Lung (tissue), 12 donors: ENCODE results near the gene COX4I1. TPM values are rescaled to one million over a fixed set of nuclear protein-coding genes. Genes with fewer than 3 reads are reported as not detected.

Experiments used
- ATAC-seq: fragments of 200-7000 bp; cut with Tn5 transposase; one replicate; pipeline ENCODE4 v1.9.1; 2020; ENCODE audit warnings: moderate number of reproducible peaks; ENCODE audit not compliant: insufficient read depth, low FRiP score
- DNase-seq, 3 donors: peaks; one replicate each; pipeline ENCODE4 v3.0.0-alpha.2; 2013 to 2017
- H3K27ac ChIP-seq, 2 donors: one replicate each; pipeline ENCODE4 v1.5.1; 2013; ENCODE audit warnings: mild to moderate bottlenecking in 2 of 2, moderate library complexity in 2 of 2, control low read depth in 1 of 2, inconsistent platforms in 1 of 2, low read depth in 1 of 2, low read length in 1 of 2
- H3K27me3 ChIP-seq, 3 donors: one replicate each; pipeline ENCODE4 v1.5.1; 2013; ENCODE audit warnings: low read length in 2 of 3; ENCODE audit not compliant: control insufficient read depth in 3 of 3, insufficient read depth in 3 of 3
- H3K36me3 ChIP-seq, 4 donors: one replicate each; pipeline ENCODE4 v1.5.1; 2013; ENCODE audit warnings: low read length in 4 of 4, mild to moderate bottlenecking in 1 of 4, moderate library complexity in 1 of 4; ENCODE audit not compliant: control insufficient read depth in 4 of 4, insufficient read depth in 4 of 4
- H3K4me1 ChIP-seq, 5 donors: one replicate each; pipeline ENCODE4 v1.5.1; 2013; ENCODE audit warnings: low read length in 5 of 5, mild to moderate bottlenecking in 2 of 5, moderate library complexity in 1 of 5; ENCODE audit not compliant: control insufficient read depth in 5 of 5, insufficient read depth in 5 of 5
- H3K4me3 ChIP-seq: one replicate; pipeline ENCODE4 v1.5.1; 2013; ENCODE audit warnings: mild to moderate bottlenecking, control low read depth, moderate library complexity
- H3K9ac ChIP-seq, 2 donors: one replicate each; pipeline ENCODE4 v1.5.1; 2013; ENCODE audit warnings: low read length in 2 of 2, control low read depth in 1 of 2; ENCODE audit not compliant: insufficient read depth in 1 of 2
- H3K9me3 ChIP-seq, 4 donors: one replicate each; pipeline ENCODE4 v1.5.1; 2013; ENCODE audit warnings: low read length in 3 of 4, mild to moderate bottlenecking in 1 of 4, moderate library complexity in 1 of 4; ENCODE audit not compliant: control insufficient read depth in 4 of 4, insufficient read depth in 3 of 4
- WGBS, 2 donors: extraction: QIAGEN DNeasy Blood & Tissue Kit; methylation state at CpG; one replicate each; pipeline ENCODE4 v1.1.7; 2013; 5-methylcytosine and 5-hydroxymethylcytosine counted together
- polyA plus RNA-seq, 2 donors: library from polyadenylated mRNA; stranded (reverse); fragments of 200-250 nt; gene quantifications; one replicate each; pipeline ENCODE4 v1.2.1, GENCODE V29; 2013
- total RNA-seq, 2 donors: library from RNA; depleted of rRNA in 1 of 2; stranded (reverse); fragments of >200 nt in 1 of 2; gene quantifications; one replicate each; pipeline ENCODE4 v1.2.1, GENCODE V29; 2014 to 2021
- TF ChIP-seq, protein P1 (sequence below): IDR thresholded peaks from 2 replicates; pipeline ENCODE4 v1.5.1; 2012; ENCODE audit warnings: mild to moderate bottlenecking; ENCODE audit errors: control extremely low read depth, extremely low read depth
- donor health status: control.
- donor health status: control.
- donor health status: Bipolar disorder and iron deficiency.
- donor health status: healthy.
- donor health status: DM: yes; HTN: yes; CAD: no.

The COX4I1 gene
- total and polyA plus RNA-seq, 4 donors = 243 to 1,291 (median 532) TPM

DNA sequence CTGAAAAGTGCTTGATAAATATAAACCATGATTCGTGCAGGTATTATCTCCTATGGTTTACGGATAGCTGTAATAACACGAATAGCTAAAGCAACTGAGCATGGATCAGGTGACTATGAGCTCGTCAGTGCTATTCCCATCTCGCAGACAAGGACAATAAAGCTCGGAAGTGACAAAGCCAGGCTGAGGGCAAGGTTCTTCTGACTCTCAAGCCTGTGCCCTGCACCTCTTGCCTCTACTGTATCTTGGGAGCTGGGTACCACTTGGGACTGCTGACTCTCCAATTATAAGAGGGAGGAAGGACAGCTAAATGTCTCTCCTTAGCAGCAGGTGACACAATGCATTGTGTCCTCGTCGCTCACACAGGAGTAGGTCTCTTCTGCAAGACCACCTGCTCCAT is 49.9 kb downstream of the COX4I1 start:
- no peak for DNase-seq
- H3K27me3 ChIP-seq = peaks cover 0 to 3% (median 0%) of the 10 kb centered on the region in 3 donors
- ATAC-seq = no peak
- no peak overlapping the region for H3K9ac ChIP-seq
- no peaks in the 10 kb centered on the region for H3K9me3 ChIP-seq
- no peaks in the 10 kb centered on the region for H3K36me3 ChIP-seq
- H3K4me1 ChIP-seq = peaks cover 0 to 13% (median 8%) of the 10 kb centered on the region in 5 donors
- H3K27ac ChIP-seq = no peak overlapping the region
- TF ChIP-seq, protein P1, sequence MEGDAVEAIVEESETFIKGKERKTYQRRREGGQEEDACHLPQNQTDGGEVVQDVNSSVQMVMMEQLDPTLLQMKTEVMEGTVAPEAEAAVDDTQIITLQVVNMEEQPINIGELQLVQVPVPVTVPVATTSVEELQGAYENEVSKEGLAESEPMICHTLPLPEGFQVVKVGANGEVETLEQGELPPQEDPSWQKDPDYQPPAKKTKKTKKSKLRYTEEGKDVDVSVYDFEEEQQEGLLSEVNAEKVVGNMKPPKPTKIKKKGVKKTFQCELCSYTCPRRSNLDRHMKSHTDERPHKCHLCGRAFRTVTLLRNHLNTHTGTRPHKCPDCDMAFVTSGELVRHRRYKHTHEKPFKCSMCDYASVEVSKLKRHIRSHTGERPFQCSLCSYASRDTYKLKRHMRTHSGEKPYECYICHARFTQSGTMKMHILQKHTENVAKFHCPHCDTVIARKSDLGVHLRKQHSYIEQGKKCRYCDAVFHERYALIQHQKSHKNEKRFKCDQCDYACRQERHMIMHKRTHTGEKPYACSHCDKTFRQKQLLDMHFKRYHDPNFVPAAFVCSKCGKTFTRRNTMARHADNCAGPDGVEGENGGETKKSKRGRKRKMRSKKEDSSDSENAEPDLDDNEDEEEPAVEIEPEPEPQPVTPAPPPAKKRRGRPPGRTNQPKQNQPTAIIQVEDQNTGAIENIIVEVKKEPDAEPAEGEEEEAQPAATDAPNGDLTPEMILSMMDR = no peak
- H3K4me3 ChIP-seq = no peak overlapping the region
- 82 to 91% methylated on average over 8 of the region's 8 CpGs for WGBS, 2 donors

DNA sequence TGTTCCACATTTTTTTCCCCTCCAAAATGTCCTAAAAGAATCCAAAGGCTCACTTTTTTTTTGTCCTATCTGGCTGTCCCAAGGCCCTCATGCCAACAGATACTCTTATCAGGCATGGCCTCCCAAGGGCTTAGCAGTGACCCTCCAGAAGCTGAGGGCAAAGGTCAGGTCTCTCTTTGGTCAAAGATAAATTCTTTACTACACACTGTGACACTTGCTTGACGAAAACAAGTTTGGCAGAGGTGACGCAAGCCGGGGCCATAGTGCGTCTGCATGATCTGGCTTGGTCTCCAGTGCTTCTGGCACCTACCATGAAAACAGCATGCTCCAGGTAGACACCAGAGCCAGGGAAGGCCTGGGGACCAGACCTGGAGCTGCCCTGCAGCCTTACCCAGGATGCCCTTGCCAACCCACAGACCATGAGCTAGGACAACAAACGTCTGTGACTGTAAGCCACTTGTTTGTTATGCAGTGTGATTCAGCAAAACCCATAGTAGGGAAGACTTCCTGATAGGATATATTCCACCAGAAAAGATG is 50.9 kb downstream of the COX4I1 start:
- DNase-seq (no peak), ATAC-seq (no peak)
- Histone ChIP-seq H3K27me3 (peaks cover 0 to 3% (median 0%) of the 10 kb centered on the region in 3 donors), H3K36me3 (no peaks in the 10 kb centered on the region), H3K4me1 (peaks cover 0 to 3% (median 0%) of the 10 kb centered on the region in 5 donors), H3K9me3 (no peaks in the 10 kb centered on the region), H3K9ac (no peak overlapping the region), H3K27ac (no peak overlapping the region), H3K4me3 (no peak overlapping the region)
- TF ChIP-seq, protein P1 = no peak
- 62 to 71% methylated on average over 5 of the region's 5 CpGs for WGBS, 2 donors

DNA sequence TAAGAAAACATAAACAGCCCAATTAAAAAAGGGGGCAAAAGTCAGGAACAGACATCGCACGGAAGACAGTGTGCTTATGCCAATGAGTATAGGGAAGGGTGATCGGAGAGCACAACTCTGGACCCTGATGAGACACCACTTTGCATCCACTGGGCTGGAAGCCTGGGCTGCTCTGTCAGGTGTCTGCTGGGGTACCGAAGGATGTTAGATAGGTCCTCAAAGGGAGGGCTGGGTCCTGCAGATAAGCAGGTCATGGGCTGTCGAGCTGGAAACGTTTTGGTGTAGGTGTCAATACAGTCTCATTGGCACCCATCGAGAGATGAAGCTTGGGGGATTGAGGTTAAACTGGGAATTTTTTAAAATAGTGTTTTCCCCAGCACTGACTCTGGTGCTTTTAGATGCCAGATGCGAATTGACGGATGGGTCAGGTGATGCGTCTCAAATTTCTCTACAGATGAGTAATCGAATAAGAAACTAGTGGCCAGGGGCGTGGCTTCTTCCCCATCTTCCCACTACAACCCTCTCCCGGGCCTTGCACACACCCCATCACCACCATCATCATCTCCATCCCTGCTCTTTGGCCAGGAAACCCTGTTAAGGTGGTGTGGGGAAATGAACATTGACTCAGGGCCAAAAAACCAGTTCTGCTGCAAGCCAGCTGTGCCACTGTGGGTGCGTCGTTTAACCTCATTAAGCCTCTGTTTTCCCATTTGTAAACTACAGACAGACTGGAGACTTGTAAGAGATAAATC is 51.7 kb downstream of the COX4I1 start:
- no peaks in the 10 kb centered on the region for H3K9me3 ChIP-seq
- no peak overlapping the region for H3K9ac ChIP-seq
- DNase-seq = no peak
- peaks cover 0 to 3% (median 0%) of the 10 kb centered on the region in 5 donors for H3K4me1 ChIP-seq
- H3K27ac ChIP-seq = no peak overlapping the region
- H3K36me3 ChIP-seq = no peaks in the 10 kb centered on the region
- ATAC-seq = no peak
- 68 to 71% methylated on average over 15 of the region's 15 CpGs for WGBS, 2 donors
- H3K27me3 ChIP-seq = peaks cover 0 to 3% (median 0%) of the 10 kb centered on the region in 3 donors
- H3K4me3 ChIP-seq = no peak overlapping the region
- TF ChIP-seq, protein P1 = no peak
